Tongue (tissue), 2 donors: ENCODE data around the gene COL9A2. TPM values are rescaled to one million over a fixed set of nuclear protein-coding genes. Genes with fewer than 3 reads are reported as not detected.
A peak's percentile ranks its signal among the peaks of the same experiment; 100 is the strongest.

Experiments used
- DNase-seq: peaks from one replicate; pipeline ENCODE4 v3.0.0-alpha.2; 2015
- total RNA-seq: library from RNA; depleted of rRNA; stranded (reverse); fragments of >200 nt; gene quantifications from one replicate; pipeline ENCODE4 v1.2.3, GENCODE V29; 2014

The COL9A2 gene
- total RNA-seq, 1 donor from 2014 or later = 6.5 TPM

- no peak for DNase-seq
Measured at GRCh38 chr1:40303051-40303771, 13.9 kb downstream of the COL9A2 start.

- DNase-seq = no peak
Measured at GRCh38 chr1:40302475-40302874, 14.6 kb downstream of the COL9A2 start.

GRCh38 chr1:40301541-40302299, 15.4 kb downstream of the COL9A2 start:
- DNase-seq = no peak

- DNase-seq = no peak
Measured at GRCh38 chr1:40301066-40301465, 16.0 kb downstream of the COL9A2 start.

GRCh38 chr1:40300651-40301050, 16.4 kb downstream of the COL9A2 start:
- no peak for DNase-seq

- DNase-seq = no peak
Measured at GRCh38 chr1:40300249-40300567, 16.9 kb downstream of the COL9A2 start.

- DNase-seq = no peak
Measured at GRCh38 chr1:40299366-40300248, 17.5 kb downstream of the COL9A2 start.

GRCh38 chr1:40291293-40291692, 25.8 kb downstream of the COL9A2 start:
- DNase-seq = no peak

- DNase-seq = no peak
Measured at GRCh38 chr1:40281853-40282252, 35.2 kb downstream of the COL9A2 start.

- no peak for DNase-seq
Measured at GRCh38 chr1:40276122-40276521, 41.0 kb downstream of the COL9A2 start.

GRCh38 chr1:40274331-40274730, 42.8 kb downstream of the COL9A2 start:
- DNase-seq = no peak

GRCh38 chr1:40273547-40274166, 43.4 kb downstream of the COL9A2 start:
- DNase-seq = no peak

- DNase-seq = no peak
Measured at GRCh38 chr1:40272653-40273213, 44.4 kb downstream of the COL9A2 start.

- DNase-seq = no peak
Measured at GRCh38 chr1:40270152-40270834, 46.8 kb downstream of the COL9A2 start.

- no peak for DNase-seq
Measured at GRCh38 chr1:40268211-40268610, 48.9 kb downstream of the COL9A2 start.

GRCh38 chr1:40267767-40268187, 49.3 kb downstream of the COL9A2 start:
- peak; percentile 27 for DNase-seq

GRCh38 chr1:40266786-40267535, 50.1 kb downstream of the COL9A2 start:
- no peak for DNase-seq

GRCh38 chr1:40265919-40266318, 51.2 kb downstream of the COL9A2 start:
- no peak for DNase-seq

GRCh38 chr1:40265298-40265697, 51.8 kb downstream of the COL9A2 start:
- no peak for DNase-seq

GRCh38 chr1:40264354-40264781, 52.7 kb downstream of the COL9A2 start:
- no peak for DNase-seq

- DNase-seq = no peak
Measured at GRCh38 chr1:40258445-40258769, 58.7 kb downstream of the COL9A2 start.
